GM12801 (cell line): ENCODE measurements around the gene ROR2.
A peak's percentile ranks its signal among the peaks of the same experiment; 100 is the strongest.

Experiments used
- TF ChIP-seq, protein P1 (sequence below): IDR thresholded peaks from one replicate; pipeline ENCODE4 v1.5.1; 2011; ENCODE audit warnings: control low read depth; ENCODE audit not compliant: insufficient read length; ENCODE audit errors: extremely low read depth

Gene ROR2

GRCh38 chr9:91741522-91741921, 208.5 kb downstream of the ROR2 start:
- TF ChIP-seq, protein P1, sequence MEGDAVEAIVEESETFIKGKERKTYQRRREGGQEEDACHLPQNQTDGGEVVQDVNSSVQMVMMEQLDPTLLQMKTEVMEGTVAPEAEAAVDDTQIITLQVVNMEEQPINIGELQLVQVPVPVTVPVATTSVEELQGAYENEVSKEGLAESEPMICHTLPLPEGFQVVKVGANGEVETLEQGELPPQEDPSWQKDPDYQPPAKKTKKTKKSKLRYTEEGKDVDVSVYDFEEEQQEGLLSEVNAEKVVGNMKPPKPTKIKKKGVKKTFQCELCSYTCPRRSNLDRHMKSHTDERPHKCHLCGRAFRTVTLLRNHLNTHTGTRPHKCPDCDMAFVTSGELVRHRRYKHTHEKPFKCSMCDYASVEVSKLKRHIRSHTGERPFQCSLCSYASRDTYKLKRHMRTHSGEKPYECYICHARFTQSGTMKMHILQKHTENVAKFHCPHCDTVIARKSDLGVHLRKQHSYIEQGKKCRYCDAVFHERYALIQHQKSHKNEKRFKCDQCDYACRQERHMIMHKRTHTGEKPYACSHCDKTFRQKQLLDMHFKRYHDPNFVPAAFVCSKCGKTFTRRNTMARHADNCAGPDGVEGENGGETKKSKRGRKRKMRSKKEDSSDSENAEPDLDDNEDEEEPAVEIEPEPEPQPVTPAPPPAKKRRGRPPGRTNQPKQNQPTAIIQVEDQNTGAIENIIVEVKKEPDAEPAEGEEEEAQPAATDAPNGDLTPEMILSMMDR, result no peak

DNA sequence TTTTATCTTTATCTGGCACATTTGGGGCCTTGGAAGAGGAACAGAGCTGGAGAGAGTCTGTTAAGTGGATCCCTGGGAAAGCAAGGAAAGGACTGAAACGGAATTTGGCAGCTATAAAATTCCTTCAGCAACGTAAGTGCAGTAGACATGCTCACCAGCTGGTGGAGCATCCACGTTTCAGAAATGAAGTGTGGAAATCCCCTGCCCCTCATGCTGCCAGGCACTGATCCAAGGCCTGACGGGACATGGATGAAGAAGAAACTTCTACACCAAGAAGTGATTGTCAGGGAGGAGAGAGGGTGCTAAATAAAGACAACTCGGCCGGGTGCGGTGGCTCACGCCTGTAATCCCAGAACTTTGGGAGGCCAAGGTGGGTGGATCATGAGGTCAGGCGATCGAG, 209.3 kb downstream of the ROR2 start:
- TF ChIP-seq, protein P1, result no peak

DNA sequence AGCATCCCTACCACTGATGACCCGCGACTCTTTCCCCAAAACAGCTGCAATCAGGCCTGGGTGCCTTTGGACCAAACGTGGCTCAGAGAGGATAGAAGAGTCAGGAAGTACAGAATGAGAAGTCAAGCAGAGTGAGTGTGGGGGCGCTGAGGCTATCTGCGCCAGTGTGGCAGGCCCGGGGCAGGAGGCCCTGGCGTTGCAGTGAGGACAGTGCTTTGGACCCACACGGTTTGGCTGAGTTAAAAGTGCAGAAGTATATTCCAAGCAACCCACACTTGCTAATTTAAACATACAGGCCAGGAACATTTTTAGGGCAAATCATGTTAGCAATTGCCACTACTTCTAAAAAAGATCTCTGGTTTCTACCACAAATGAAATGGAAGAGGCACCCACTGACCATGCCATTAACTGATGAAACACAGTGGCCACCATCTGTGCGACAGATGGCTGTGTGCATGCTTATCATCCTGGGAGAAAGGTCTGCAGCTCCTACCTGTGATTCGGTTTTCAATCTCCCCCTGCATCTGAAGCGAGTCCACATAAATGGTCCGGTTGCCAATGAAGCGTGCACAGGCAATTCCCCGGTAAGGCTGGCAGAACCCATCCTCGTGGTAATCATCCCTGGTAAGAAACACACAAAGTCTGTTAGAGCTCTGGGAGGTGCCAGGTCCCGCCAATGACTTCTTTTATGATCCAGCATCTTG, 213.0 kb downstream of the ROR2 start:
- TF ChIP-seq, protein P1, result no peak

DNA sequence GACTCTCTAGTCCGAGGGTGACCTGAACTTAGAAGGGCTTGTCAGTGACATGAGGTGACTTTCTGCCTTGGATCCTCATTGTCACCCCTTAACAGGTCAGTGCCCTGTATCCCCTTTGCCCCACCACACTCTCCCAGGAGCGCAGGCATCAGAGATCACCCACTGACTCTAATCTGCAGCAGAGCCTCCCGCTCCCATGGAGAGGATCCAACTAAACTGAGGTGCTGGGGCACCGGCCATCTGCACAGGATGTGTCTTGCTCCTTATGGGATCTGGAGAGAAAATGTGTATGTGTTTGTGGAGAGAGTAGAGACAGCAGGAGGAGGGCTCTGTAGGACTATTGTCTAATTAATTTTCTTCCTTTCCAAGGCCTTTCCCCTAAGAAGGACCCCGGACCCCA, 213.7 kb downstream of the ROR2 start:
- TF ChIP-seq, protein P1, result no peak

GRCh38 chr9:91735049-91735448, 215.0 kb downstream of the ROR2 start:
- TF ChIP-seq, protein P1, result no peak

DNA sequence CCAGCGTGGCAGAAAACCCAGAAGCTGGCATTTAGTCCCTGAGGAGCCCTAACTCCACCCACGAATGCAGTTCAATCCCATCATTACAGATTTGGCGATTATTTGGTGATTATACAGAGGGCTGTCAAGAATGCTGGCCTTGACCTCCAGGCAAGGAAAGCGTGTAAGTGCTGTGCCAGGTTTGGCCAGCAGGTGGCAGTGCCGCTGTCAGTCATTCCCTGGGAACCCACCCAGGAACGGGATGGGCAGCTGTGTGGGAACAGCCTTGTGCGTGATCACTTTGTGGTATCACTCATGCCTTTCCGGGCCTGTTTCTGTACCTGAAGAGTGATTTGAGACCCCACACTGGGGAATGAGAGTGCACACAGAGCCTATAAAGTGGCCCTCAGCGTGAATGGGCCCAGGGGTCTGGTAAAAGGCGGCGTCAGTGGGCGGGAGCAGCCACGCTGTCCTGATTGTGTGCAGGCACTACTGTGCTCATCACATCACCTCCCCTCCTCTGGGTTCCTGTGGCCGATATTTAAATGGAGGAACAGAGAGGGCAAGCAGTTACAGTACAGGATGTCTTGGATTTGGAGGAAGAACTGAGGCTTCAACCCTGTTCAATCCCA, 215.6 kb downstream of the ROR2 start:
- TF ChIP-seq, protein P1, result peak; percentile 88

DNA sequence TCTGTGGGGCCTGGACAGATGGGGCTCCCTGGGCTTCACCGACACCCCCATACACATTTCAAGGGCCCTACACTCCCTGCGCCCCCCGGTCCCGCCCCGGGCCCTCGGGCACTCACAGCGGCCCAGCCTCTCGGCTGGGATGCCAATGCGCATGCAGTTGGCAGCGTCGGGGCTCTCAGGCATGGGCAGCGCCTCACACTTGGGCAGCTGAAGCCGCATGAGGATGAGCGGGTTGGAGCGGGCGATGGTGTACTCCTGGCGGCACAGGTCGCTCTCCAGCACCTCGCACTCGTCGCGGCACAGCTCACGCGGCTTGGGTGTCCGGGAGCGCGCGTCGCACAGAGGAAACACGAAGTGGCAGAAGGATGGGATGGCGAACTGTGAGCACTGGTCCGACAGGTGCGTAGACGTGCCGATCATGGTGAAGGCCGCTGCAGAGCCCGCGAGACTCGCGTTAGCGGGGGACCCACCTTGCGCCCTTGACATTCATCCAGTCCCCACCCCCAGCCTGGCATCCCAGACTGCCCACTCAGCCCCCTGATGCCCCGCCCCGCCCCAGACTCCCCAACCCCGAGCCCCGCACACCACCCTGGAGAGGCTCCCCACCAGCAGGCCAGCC, 216.9 kb downstream of the ROR2 start:
- TF ChIP-seq, protein P1, result no peak
